GM12872 (cell line): ENCODE measurements around the gene MRPL42.

Experiments used
- CTCF ChIP-seq: IDR thresholded peaks from 3 replicates; pipeline ENCODE4 v1.5.1; 2011; ENCODE audit warnings: low read depth, mild to moderate bottlenecking, low read length, moderate library complexity; ENCODE audit not compliant: insufficient read depth

Gene MRPL42

GRCh38 chr12:93526786-93527428, 59.6 kb downstream of the MRPL42 start:
- no peak for TF ChIP-seq CTCF

GRCh38 chr12:93530358-93530757, 63.0 kb downstream of the MRPL42 start:
- no peak for TF ChIP-seq CTCF

- TF ChIP-seq CTCF = no peak
Measured at GRCh38 chr12:93533310-93533709, 66.0 kb downstream of the MRPL42 start.

- TF ChIP-seq CTCF = no peak
Measured at GRCh38 chr12:93536111-93536765, 68.9 kb downstream of the MRPL42 start.

GRCh38 chr12:93536766-93537488, 69.6 kb downstream of the MRPL42 start:
- TF ChIP-seq CTCF = no peak

GRCh38 chr12:93537769-93538168, 70.5 kb downstream of the MRPL42 start:
- TF ChIP-seq CTCF = peak; percentile 34; the same call in 2 of the 3 replicates

GRCh38 chr12:93539821-93540220, 72.5 kb downstream of the MRPL42 start:
- no peak for TF ChIP-seq CTCF
